Activated B cell treated with CpG ODN at 0.5 μM for 24 hours (primary cell): ENCODE data around the gene NUP214. TPM values are rescaled to one million over a fixed set of nuclear protein-coding genes. Genes with fewer than 3 reads are reported as not detected.

ENCODE experiments used
- ATAC-seq: fragments of 200-7000 bp; cut with Tn5 transposase; one replicate; pipeline ENCODE4 v1.10.0; 2021; ENCODE audit warnings: low read depth, mild to moderate bottlenecking, moderate library complexity
- CTCF ChIA-PET: fragments of 350-600 bp; sonication (Branson Sonifier 250); formaldehyde crosslinking; loops from one replicate; lab custom pipeline; 2021; ENCODE audit warnings: antibody characterized with exemption; lab: Charles Lee
- POLR2A ChIA-PET: fragments of 350-600 bp; sonication (Branson Sonifier 250); formaldehyde crosslinking; loops from one replicate; lab custom pipeline; 2021; ENCODE audit warnings: antibody characterized with exemption; lab: Charles Lee
- DNase-seq: peaks from one replicate; pipeline ENCODE4 v3.0.0; 2022
- H3K27ac Mint-ChIP-seq: one replicate; pipeline ENCODE4 v1.8.0; 2020; ENCODE audit warnings: mixed read lengths
- H3K27me3 Mint-ChIP-seq: one replicate; pipeline ENCODE4 v1.8.0; 2021; ENCODE audit warnings: mixed read lengths
- H3K36me3 Mint-ChIP-seq: one replicate; pipeline ENCODE4 v1.8.0; 2021; ENCODE audit warnings: low read depth, mixed read lengths
- H3K4me1 Mint-ChIP-seq: one replicate; pipeline ENCODE4 v1.8.0; 2021; ENCODE audit warnings: mixed read lengths
- H3K4me3 Mint-ChIP-seq: one replicate; pipeline ENCODE4 v1.8.0; 2020; ENCODE audit warnings: mild to moderate bottlenecking, mixed read lengths
- H3K9me3 Mint-ChIP-seq: one replicate; pipeline ENCODE4 v1.8.0; 2020; ENCODE audit warnings: mixed read lengths
- intact Hi-C: fragments of 100-400 bp; cut with micrococcal nuclease; formaldehyde crosslinking; loops from one replicate; pipeline ENCODE4 v1.15.1; 2024
- total RNA-seq: library from RNA; stranded (reverse); gene quantifications from 2 replicates; pipeline ENCODE4 v1.2.3, GENCODE V29; 2022
- TF ChIP-seq, protein P1 (sequence below): fragments of 200-600 bp; IDR thresholded peaks from one replicate; pipeline ENCODE4 v1.8.0; 2022; ENCODE audit warnings: antibody characterized with exemption, mild to moderate bottlenecking

Gene NUP214
- total RNA-seq, 1 donor from 2014 or later = 90.9 TPM

DNA sequence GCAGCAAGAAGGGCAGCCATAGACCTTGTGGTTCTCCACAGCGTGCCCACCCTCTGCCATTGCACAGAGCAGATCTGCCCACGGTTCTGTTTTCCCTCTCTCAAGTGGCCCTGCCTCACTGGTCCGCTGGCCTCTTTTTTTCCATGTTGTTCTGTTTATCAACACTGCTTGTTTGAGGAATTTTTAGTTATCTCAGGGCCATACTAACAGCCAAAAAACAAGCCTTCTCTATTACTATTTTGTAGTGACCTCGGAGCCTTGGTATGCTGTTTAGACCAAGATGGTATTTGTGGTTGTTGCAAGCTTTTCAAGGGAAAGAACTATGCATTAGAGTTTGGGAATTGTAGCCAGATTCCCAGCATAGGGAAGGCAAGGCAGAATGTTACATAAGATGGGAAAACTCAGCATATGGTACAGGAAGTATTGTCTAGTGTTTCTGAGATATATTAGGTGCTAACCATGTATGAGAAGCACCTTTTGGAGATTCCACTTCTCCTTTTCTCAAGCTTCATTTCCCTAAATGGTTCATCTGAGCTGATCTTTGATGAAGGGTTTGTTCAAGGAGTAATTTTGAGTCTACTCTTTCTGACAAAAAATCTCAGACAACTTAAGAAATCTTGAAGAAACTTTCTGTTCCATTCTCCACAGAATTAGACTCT, 54.3 kb downstream of the NUP214 start:
- POLR2A ChIA-PET = interaction anchor here (0.5 to 1.9 kb wide), 12 partner anchors 12 to 412 kb away, joined by 3 to 11 read pairs (median 5); partner anchors contain the start of genes FAM78A and NUP214
- TF ChIP-seq, protein P1, sequence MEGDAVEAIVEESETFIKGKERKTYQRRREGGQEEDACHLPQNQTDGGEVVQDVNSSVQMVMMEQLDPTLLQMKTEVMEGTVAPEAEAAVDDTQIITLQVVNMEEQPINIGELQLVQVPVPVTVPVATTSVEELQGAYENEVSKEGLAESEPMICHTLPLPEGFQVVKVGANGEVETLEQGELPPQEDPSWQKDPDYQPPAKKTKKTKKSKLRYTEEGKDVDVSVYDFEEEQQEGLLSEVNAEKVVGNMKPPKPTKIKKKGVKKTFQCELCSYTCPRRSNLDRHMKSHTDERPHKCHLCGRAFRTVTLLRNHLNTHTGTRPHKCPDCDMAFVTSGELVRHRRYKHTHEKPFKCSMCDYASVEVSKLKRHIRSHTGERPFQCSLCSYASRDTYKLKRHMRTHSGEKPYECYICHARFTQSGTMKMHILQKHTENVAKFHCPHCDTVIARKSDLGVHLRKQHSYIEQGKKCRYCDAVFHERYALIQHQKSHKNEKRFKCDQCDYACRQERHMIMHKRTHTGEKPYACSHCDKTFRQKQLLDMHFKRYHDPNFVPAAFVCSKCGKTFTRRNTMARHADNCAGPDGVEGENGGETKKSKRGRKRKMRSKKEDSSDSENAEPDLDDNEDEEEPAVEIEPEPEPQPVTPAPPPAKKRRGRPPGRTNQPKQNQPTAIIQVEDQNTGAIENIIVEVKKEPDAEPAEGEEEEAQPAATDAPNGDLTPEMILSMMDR = no peak
- intact Hi-C loops = loop anchor here (2.0 kb wide), 1 partner anchor 121 kb away; no protein-coding TSS in a partner anchor
- ATAC-seq (peak; percentile 57), DNase-seq (no peak)
- CTCF ChIA-PET = interaction anchor here (0.8 to 8.6 kb wide), 8 partner anchors 26 to 156 kb away, joined by 3 to 198 read pairs (median 6); no protein-coding TSS in a partner anchor
- Mint-ChIP-seq H3K36me3 (peaks cover 78% of the 10 kb centered on the region), H3K27ac (peak overlapping the region; percentile 68), H3K9me3 (no peaks in the 10 kb centered on the region), H3K27me3 (no peaks in the 10 kb centered on the region), H3K4me3 (peak overlapping the region; percentile 39), H3K4me1 (peaks cover 44% of the 10 kb centered on the region)

DNA sequence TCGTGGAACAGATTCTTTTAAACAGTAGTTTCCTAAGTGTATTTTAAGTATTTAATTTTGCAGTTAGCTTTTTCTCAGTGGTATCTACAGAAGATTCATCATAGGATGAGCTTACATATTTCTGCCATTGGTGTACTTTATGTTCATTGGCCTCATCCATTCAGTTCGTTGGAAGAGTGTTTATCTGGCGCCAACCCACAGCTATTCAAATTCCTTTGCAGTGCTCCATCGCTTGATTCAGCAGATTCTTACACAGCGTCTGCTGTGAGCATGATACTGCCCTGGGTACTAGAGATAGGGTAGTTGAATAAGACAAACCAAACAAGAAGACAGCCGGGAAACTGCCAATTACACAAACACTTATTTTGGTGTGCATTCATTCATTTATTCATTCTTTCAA, 55.1 kb downstream of the NUP214 start:
- Mint-ChIP-seq H3K36me3 (peaks cover 78% of the 10 kb centered on the region), H3K9me3 (no peaks in the 10 kb centered on the region), H3K27me3 (no peaks in the 10 kb centered on the region), H3K27ac (no peak overlapping the region), H3K4me3 (no peak overlapping the region), H3K4me1 (peaks cover 44% of the 10 kb centered on the region)
- TF ChIP-seq, protein P1 = no peak
- ChIA-PET CTCF (interaction anchor here (1.0 to 8.6 kb wide), 6 partner anchors 25 to 155 kb away, joined by 4 to 198 read pairs (median 6); no protein-coding TSS in a partner anchor), POLR2A (interaction anchor here (0.5 to 1.9 kb wide), 11 partner anchors 11 to 411 kb away, joined by 3 to 11 read pairs (median 5); partner anchors contain the start of genes FAM78A and NUP214)
- intact Hi-C loops = no loop called here
- ATAC-seq (no peak), DNase-seq (no peak)

DNA sequence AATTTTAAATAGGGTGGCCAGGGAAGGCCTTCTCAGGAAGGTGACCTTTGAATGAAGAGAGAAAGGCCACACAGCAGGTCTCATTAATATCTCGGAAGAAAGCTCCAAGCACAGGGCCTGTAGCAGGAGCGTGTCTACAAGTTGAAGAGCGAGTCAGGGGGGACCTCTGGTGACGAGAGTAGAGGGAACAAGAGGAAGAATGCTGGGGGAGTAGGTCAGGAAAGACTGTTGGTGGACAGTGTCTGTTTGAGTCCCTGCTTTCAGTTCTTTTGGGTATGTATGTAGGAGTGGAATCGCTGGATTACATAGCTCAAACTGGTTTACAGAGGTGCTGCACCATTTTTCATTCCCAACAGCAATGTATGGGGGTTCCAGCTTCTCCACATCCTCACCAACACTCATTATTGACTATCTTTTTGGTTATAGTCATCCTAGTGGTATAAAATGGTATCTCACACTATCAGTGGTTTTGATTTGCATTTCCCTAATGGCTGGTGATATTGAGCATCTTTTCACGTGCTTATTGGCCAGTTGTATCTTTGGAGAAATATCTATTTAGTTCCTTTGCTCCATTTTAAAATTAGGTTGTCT, 55.8 kb downstream of the NUP214 start:
- no peak for ATAC-seq
- H3K27ac Mint-ChIP-seq = peak overlapping the region; percentile 41
- intact Hi-C loops = no loop called here
- CTCF ChIA-PET = interaction anchor here (1.7 to 8.6 kb wide), 2 partner anchors 34 to 154 kb away, joined by 7 to 198 read pairs; no protein-coding TSS in a partner anchor
- POLR2A ChIA-PET = interaction anchor here (0.6 to 1.7 kb wide), 3 partner anchors 87 to 95 kb away, joined by 3 to 10 read pairs (median 4); partner anchors contain the start of gene FAM78A
- H3K9me3 Mint-ChIP-seq = no peaks in the 10 kb centered on the region
- H3K36me3 Mint-ChIP-seq = peaks cover 77% of the 10 kb centered on the region
- DNase-seq = no peak
- TF ChIP-seq, protein P1 = no peak
- no peak overlapping the region for H3K4me3 Mint-ChIP-seq
- no peaks in the 10 kb centered on the region for H3K27me3 Mint-ChIP-seq
- peaks cover 44% of the 10 kb centered on the region for H3K4me1 Mint-ChIP-seq

DNA sequence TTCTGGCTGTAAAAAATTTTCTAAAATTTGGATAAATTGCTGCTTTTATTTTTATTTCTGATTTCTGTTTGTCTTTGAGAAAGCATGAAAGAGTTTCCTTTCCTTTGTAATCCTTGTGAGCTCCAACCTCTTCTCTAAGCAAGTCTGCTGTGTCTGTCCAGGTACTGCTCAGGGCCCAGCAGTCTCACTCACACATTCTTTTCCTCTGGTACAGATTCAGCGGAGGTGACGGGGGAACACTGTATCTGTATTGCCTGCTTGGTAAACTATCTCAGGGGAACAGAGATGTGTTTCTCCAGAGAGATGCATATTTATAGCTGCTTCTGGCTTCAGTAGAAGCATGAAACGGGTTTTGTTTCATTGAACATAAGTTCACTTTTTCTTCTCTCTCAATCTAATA, 60.5 kb downstream of the NUP214 start:
- POLR2A ChIA-PET = interaction anchor here (0.6 to 1.1 kb wide), 2 partner anchors 11 to 30 kb away, joined by 3 to 6 read pairs; no protein-coding TSS in a partner anchor
- CTCF ChIA-PET = interaction anchor here (0.6 kb wide), 1 partner anchor 151 kb away, joined by 4 read pairs; no protein-coding TSS in a partner anchor
- ATAC-seq (no peak), DNase-seq (no peak)
- H3K4me3 Mint-ChIP-seq = no peak overlapping the region
- peaks cover 8% of the 10 kb centered on the region for H3K4me1 Mint-ChIP-seq
- no peaks in the 10 kb centered on the region for H3K27me3 Mint-ChIP-seq
- H3K36me3 Mint-ChIP-seq = peaks cover 82% of the 10 kb centered on the region
- H3K9me3 Mint-ChIP-seq = no peaks in the 10 kb centered on the region
- no peak overlapping the region for H3K27ac Mint-ChIP-seq
- intact Hi-C loops = no loop called here
- TF ChIP-seq, protein P1 = no peak

DNA sequence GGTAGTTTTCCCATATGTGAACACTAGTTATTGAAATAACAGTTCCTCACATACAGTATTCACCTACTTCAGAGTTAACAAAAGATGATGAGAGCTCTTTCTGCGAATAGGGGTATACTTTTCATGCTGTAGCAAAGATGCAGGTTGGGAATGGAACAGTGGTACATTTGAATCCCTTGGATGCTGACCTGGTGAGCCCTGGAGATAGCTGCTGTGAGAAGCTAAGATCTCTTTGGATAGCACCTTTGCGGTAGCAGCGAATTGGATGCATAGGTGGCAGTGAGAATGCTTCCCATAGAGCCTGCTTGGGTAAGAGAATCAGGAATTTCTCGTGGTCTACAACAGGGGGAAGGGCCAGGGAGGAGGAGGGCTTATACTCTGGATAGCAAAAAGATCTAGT, 61.2 kb downstream of the NUP214 start:
- TF ChIP-seq, protein P1 = no peak
- ATAC-seq (no peak), DNase-seq (no peak)
- no peak overlapping the region for H3K27ac Mint-ChIP-seq
- POLR2A ChIA-PET = no interaction called here
- intact Hi-C loops = no loop called here
- H3K4me1 Mint-ChIP-seq = peaks cover under 1% of the 10 kb centered on the region
- no peaks in the 10 kb centered on the region for H3K9me3 Mint-ChIP-seq
- H3K4me3 Mint-ChIP-seq = no peak overlapping the region
- peaks cover 76% of the 10 kb centered on the region for H3K36me3 Mint-ChIP-seq
- CTCF ChIA-PET = interaction anchor here (0.6 kb wide), 1 partner anchor 150 kb away, joined by 4 read pairs; no protein-coding TSS in a partner anchor
- no peaks in the 10 kb centered on the region for H3K27me3 Mint-ChIP-seq
